Stimulated activated CD8-positive, alpha-beta memory T cell treated with anti-CD3 and anti-CD28 coated beads, Interleukin-12 subunit alpha, Interleukin-12 subunit beta, amount 100 ng/mL, for 4 hours (primary cell): ENCODE data around the gene CWH43.
"Not testable (repeated sequence)": the region's sequence is repeated elsewhere in the genome, so short reads cannot be mapped to it uniquely, and the experiment has no call there.

Experiments
- DNase-seq: peaks from one replicate; pipeline ENCODE4 v3.0.0-alpha.2; 2020; ENCODE audit warnings: low read depth

Gene CWH43

DNA sequence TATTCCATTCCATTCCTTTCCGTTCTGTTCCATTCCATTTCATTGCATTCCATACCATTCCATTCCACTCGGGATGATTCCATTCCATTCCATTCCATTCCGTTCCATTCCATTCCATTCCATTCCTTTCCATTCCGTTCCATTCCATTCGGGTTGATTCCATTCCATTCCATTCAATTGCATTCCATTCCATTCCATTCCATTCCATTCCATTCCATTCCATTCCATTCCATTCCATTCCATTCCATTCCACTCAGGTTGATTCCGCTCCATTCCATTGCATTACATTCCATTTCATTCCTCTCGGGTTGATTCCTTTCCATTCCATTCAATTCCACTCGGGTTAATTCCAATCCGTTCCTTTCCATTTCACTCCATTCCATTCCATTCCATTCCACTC, 111.0 kb downstream of the CWH43 start:
- not testable (repeated sequence) for DNase-seq

DNA sequence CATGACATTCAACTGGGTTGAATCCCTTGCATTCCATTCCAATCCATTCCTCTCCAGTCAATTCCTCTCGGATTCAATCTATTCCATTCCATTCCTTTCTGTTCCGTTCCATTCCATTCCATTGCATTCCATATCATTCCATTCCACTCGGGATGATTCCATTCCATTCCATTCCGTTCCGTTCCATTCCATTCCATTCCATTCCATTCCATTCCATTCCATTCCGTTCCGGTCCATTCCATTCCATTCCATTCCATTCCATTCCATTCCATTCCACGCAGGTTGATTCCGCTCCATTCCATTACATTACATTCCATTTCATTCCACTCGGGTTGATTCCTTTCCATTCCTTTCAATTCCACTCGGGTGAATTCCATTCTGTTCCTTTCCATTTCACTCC, 111.4 kb downstream of the CWH43 start:
- DNase-seq: not testable (repeated sequence)

DNA sequence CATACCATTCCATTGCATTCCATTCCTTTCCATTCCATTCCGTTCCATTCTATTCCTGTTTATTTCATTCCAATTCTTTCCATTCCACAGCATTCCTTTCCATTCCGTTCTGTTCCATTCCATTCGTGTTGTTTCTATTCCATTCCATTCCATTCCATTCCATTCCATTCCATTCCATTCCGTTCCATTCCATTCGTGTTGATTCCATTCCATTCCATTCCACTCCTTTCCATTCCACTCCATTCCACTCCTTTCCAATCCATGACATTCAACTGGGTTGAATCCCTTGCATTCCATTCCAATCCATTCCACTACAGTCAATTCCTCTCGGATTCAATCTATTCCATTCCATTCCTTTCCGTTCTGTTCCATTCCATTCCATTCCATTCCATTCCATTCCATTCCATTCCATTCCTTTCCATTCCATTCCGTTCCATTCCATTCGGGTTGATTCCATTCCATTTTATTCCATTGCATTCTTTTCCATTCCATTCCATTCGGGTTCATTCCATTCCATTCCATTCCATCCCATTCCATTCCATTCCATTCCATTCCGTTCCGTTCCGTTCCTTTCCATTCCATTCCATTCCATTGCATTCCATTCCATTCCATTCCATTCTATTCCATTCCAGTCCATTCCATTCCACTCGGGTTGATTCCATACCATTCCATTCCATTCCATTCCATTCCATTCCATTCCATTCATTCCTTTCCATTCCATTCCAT, 112.1 kb downstream of the CWH43 start:
- not testable (repeated sequence) for DNase-seq

DNA sequence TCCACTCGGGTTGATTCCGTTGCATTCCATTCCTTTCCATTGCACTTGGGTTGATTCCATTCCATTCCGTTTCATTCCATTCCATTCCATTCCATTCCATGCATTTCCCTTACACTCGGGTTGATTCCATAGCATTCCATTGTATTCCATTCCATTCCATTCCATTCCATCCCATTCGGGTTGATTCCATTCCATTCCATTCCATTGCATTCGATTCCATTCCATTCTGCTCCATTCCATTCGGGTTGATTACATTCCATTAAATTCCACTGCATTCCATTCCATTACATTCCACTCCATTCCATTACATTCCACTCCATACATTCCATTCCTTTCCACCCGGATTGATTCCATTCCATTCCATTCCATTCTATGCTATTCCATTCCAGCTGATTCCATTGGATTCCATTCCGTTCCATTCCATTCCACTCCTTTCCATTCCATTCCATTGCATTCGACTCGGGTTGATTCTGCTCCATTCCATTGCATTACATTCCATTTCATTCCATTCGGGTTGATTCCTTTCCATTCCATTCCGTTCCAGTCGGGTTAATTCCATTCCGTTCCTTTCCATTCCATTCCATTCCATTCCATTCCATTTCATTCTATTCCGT, 113.9 kb downstream of the CWH43 start:
- DNase-seq: not testable (repeated sequence)

DNA sequence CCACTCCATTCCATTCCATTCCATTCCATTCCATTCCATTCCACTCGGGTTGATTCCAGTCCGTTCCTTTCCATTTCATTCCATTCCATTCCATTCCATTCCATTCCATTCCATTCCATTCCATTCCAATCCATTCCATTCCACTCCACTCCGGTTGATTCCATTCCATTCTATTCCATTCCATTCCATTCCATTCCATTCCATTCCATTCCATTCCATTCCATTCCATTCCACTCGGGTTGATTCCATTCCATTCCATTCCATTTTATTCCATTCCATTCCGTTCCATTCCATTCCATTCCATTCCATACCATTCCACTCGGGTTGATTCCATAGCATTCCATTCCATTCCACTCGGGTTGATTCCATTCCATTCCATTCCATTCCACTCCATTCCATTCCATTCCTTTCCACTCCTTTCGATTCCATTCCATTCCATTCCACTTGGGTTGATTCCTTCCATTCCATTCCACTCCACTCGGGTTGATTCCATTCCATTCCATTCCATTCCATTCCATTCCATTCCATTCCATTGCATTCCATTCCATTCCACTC, 116.3 kb downstream of the CWH43 start:
- DNase-seq: not testable (repeated sequence)

DNA sequence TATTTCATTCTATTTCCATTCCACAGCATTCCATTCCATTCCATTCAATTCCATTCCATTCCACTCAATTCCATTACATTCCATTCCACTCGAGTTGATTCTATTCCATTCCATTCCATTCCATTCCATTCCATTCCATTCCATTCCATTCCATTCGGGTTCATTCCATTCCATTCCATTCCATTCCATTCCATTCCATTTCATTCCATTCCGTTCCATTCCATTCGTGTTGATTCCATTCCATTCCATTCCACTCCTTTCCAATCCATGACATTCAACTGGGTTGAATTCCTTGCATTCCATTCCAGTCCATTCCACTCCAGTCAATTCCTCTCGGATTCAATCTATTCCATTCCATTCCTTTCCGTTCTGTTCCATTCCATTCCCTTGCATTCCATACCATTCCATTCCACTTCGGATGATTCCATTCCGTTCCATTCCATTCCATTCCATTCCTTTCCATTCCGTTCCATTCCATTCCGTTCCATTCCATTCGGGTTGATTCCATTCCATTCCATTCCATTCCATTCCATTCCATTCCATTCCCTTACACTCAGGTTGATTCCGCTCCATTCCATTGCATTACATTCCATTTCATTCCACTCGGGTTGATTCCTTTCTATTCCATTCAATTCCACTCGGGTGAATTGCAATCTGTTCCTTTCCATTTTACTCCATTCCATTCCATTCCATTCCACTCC, 117.5 kb downstream of the CWH43 start:
- not testable (repeated sequence) for DNase-seq

DNA sequence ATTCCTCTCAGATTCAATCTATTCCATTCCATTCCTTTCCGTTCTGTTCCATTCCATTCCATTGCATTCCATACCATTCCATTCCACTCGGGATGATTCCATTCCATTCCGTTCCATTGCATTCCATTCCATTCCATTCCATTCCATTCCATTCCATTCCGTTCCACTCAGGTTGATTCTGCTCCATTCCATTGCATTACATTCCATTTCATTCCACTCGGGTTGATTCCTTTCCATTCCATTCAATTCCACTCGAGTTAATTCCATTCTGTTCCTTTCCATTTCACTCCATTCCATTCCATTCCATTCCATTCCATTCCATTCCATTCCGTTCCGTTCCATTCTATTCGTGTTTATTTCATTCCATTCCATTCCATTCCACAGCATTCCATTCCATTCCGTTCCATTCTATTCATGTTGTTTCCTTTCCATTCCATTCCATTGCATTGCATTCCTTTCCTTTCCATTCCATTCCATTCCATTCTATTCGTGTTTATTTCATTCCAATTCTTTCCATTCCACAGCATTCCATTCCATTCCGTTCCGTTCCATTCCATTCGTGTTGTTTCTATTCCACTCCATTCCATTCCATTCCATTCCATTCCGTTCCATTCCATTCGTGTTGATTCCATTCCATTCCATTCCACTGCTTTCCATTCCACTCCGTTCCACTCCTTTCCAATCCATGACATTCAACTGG, 118.3 kb downstream of the CWH43 start:
- not testable (repeated sequence) for DNase-seq

DNA sequence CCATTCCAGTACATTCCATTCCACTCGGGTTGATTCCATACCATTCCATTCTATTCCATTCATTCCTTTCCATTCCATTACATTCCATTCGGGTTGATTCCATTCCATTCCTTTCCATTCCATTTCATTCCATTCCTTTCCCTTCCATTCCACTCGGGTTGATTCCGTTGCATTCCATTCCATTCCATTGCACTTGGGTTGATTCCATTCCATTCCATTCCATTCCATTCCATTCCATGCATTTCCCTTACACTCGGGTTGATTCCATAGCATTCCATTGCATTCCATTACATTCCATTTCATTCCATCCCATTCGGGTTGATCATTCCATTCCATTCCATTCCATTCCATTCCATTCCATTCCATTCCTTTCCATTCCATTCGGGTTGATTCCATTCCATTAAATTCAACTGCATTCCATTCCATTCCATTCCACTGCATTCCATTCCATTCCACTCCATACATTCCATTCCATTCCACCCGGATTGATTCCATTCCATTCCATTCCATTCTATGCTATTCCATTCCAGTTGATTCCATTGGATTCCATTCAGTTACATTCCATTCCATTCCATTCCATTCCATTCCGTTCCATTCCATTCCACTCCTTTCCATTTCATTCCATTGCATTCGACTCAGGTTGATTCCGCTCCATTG, 119.3 kb downstream of the CWH43 start:
- DNase-seq: not testable (repeated sequence)

DNA sequence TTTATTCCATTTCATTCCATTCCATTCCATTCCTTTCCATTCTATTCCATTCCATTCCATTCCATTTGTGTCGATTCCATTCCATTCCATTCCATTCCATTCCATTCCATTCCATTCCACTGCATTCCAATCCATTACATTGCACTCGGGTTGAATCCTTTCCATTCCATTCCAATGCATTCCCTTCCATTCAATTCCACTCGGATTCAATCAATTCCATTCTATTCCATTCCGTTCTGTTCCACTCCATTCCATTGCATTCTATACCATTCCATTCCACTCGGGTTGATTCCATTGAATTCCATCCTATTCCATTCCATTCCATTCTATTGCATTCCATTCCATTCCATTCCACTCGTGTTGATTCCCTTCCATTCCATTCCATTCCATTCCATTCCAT, 121.2 kb downstream of the CWH43 start:
- DNase-seq: not testable (repeated sequence)

DNA sequence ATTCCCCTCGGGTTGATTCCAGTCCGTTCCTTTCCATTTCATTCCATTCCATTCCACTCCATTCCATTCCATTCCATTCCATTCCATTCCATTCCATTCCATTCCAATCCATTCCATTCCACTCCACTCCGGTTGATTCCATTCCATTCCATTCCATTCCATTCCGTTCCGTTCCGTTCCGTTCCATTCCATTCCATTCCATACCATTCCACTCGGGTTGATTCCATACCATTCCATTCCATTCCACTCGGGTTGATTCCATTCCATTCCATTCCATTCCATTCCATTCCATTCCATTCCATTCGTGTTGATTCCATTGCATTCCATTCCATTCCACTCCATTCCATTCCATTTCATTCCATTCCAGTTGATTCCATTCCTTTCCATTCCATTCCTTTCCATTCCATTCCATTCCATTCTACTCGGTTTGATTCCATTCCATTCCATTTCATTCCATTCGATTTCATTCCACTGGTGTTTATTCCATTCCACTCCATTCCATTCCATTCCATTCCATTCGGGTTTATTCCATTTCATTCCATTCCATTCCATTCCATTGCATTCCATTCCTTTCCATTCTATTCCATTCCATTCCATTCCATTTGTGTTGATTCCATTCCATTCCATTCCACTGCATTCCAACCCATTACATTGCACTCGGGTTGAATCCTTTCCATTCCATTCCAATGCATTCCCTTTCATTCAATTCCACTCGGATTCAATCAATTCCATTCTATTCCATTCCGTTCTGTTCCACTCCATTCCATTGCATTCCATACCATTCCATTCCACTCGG, 122.3 kb downstream of the CWH43 start:
- not testable (repeated sequence) for DNase-seq

DNA sequence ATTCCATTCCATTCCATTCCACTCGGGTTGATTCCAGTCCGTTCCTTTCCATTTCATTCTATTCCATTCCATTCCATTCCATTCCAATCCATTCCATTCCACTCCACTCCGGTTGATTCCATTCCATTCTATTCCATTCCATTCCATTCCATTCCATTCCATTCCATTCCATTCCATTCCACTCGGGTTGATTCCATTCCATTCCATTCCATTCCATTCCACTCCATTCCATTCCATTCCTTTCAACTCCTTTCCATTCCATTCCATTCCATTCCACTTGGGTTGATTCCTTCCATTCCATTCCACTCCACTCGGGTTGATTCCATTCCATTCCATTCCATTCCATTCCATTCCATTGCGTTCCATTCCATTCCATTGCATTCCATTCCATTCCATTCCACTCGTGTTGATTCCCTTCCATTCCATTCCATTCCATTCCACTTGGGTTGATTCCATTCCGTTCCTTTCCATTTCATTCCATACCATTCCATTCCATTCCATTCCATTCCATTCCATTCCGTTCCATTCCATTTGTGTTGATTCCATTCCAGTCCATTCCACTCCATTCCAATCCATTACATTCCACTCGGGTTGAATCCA, 123.6 kb downstream of the CWH43 start:
- DNase-seq: not testable (repeated sequence)

DNA sequence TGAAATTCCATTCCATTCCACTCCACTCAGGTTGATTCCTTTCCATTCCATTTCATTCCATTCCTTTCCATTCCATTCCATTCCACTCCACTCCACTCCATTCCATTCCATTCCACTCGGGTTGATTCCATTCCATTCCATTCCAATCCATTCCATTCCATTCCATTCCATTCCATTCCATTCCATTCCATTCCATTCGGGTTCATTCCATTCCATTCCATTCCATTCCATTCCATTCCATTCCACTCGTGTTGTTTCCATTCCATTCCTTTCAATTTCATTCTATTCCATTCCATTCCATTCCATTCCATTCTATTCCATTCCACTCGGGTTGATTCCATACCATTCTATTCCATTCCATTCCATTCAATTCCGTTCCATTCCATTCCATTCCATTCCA, 124.5 kb downstream of the CWH43 start:
- not testable (repeated sequence) for DNase-seq
